ENCODE data around the gene HGF.

The HGF gene

GRCh38 chr7:81690251-81690650 is 79.6 kb downstream of the HGF start:
- ATAC-seq = no peak
- TF ChIP-seq ZNF70 (CRISPR knock-in tag; IDR thresholded peaks at IDR 0.05) (no peak), OSR1 (CRISPR knock-in tag; IDR thresholded peaks at IDR 0.05) (no peak), TCF4 (CRISPR knock-in tag; IDR thresholded peaks at IDR 0.05; ENCODE audit: borderline replicate concordance) (no peak), ZC3H10 (CRISPR knock-in tag; IDR thresholded peaks at IDR 0.05) (no peak), ESRRG (CRISPR knock-in tag; IDR thresholded peaks at IDR 0.05) (no peak), CSDC2 (CRISPR knock-in tag; IDR thresholded peaks at IDR 0.05) (no peak), PPARA (CRISPR knock-in tag; IDR thresholded peaks at IDR 0.05; ENCODE audit: borderline replicate concordance) (no peak), TOX (CRISPR knock-in tag; IDR thresholded peaks at IDR 0.05; ENCODE audit: borderline replicate concordance) (no peak), ARNTL (CRISPR knock-in tag; IDR thresholded peaks at IDR 0.05; ENCODE audit: borderline replicate concordance, low read depth) (no peak), BACH2 (CRISPR knock-in tag; IDR thresholded peaks at IDR 0.05; ENCODE audit: borderline replicate concordance) (no peak), CREB5 (CRISPR knock-in tag; IDR thresholded peaks at IDR 0.05; ENCODE audit: low read depth) (no peak), ZFP30 (CRISPR knock-in tag; IDR thresholded peaks at IDR 0.05) (no peak)
- TF ChIP-seq, protein P1, sequence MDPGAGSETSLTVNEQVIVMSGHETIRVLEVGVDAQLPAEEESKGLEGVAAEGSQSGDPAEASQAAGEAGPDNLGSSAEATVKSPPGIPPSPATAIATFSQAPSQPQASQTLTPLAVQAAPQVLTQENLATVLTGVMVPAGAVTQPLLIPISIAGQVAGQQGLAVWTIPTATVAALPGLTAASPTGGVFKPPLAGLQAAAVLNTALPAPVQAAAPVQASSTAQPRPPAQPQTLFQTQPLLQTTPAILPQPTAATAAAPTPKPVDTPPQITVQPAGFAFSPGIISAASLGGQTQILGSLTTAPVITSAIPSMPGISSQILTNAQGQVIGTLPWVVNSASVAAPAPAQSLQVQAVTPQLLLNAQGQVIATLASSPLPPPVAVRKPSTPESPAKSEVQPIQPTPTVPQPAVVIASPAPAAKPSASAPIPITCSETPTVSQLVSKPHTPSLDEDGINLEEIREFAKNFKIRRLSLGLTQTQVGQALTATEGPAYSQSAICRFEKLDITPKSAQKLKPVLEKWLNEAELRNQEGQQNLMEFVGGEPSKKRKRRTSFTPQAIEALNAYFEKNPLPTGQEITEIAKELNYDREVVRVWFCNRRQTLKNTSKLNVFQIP (CRISPR knock-in tag; IDR thresholded peaks at IDR 0.05; ENCODE audit: borderline replicate concordance, low read depth) = no peak
- TF ChIP-seq, protein P2, sequence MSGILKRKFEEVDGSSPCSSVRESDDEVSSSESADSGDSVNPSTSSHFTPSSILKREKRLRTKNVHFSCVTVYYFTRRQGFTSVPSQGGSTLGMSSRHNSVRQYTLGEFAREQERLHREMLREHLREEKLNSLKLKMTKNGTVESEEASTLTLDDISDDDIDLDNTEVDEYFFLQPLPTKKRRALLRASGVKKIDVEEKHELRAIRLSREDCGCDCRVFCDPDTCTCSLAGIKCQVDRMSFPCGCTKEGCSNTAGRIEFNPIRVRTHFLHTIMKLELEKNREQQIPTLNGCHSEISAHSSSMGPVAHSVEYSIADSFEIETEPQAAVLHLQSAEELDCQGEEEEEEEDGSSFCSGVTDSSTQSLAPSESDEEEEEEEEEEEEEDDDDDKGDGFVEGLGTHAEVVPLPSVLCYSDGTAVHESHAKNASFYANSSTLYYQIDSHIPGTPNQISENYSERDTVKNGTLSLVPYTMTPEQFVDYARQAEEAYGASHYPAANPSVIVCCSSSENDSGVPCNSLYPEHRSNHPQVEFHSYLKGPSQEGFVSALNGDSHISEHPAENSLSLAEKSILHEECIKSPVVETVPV (CRISPR knock-in tag; IDR thresholded peaks at IDR 0.05) = no peak
- TF ChIP-seq, protein P3, sequence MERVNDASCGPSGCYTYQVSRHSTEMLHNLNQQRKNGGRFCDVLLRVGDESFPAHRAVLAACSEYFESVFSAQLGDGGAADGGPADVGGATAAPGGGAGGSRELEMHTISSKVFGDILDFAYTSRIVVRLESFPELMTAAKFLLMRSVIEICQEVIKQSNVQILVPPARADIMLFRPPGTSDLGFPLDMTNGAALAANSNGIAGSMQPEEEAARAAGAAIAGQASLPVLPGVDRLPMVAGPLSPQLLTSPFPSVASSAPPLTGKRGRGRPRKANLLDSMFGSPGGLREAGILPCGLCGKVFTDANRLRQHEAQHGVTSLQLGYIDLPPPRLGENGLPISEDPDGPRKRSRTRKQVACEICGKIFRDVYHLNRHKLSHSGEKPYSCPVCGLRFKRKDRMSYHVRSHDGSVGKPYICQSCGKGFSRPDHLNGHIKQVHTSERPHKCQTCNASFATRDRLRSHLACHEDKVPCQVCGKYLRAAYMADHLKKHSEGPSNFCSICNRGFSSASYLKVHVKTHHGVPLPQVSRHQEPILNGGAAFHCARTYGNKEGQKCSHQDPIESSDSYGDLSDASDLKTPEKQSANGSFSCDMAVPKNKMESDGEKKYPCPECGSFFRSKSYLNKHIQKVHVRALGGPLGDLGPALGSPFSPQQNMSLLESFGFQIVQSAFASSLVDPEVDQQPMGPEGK (CRISPR knock-in tag; IDR thresholded peaks at IDR 0.05; ENCODE audit: borderline replicate concordance) = no peak

DNA sequence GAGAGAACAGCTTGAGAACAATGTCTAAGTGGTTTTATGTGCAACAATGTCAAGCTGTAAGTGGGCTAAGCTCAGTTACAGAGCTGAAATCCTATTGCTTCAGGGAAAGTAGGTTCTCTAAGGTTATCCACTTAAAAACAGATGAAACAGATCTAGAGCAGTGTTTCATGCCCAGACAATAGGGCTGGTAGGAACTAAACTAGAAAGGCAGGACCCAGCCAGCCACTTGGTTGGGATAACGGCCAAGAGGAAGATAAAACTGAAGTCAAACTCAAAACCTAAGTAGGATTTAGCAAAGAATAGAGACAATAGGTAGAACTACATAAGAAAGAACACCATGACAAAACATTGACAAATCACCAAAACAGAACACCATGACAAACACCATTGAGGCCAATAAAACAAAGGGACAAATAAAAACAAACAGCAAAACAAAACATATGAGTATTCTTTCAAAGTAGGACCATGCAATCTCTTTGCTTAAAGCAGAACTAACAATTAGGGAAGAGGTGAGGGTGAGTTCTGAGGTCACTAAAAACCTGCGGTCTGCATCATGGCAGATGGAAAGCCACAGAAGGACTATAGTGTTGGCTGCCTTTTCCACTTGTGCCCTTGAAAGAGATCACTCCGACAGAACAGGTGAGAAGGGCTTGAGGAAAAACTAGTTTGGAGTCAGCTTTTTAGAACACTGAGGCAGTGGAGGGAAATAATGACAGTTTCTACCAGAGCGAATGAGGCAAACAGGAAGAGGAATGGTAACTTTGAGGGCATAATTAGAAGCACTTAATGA is 81.0 kb downstream of the HGF start:
- ATAC-seq = no peak
- TF ChIP-seq GLIS3 (CRISPR knock-in tag; IDR thresholded peaks at IDR 0.05) = no peak
- no peak for TF ChIP-seq ESRRG (CRISPR knock-in tag; IDR thresholded peaks at IDR 0.05)
- no peak for TF ChIP-seq OSR1 (CRISPR knock-in tag; IDR thresholded peaks at IDR 0.05)
- TF ChIP-seq ARNTL (CRISPR knock-in tag; IDR thresholded peaks at IDR 0.05; ENCODE audit: borderline replicate concordance, low read depth) = no peak
- no peak for TF ChIP-seq ZNF565 (CRISPR knock-in tag; conservative IDR thresholded peaks at IDR 0.05; ENCODE audit: low read depth)
- TF ChIP-seq ISL1 (CRISPR knock-in tag; IDR thresholded peaks at IDR 0.05) = no peak

DNA sequence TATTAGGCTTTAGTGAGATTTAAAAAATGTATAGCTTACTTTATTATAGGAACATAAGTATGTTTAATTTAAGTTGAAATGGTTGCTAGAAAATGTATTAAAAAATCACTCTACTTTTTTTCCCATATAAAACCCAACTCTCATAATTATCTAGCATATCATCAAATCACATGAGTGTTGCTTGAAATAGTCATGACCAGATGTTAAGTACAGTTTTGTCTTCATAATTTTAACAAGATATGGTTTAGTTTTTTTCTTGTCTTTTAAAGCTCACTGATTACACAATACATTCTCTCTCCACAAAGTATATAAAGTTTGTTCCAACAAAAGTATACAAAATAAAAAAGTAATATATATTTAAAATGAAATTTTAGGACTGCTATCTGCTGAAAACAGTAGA is 82.8 kb downstream of the HGF start:
- TF ChIP-seq RARB (CRISPR knock-in tag; IDR thresholded peaks at IDR 0.05) (no peak), GLIS3 (CRISPR knock-in tag; IDR thresholded peaks at IDR 0.05) (no peak), TSHZ2 (CRISPR knock-in tag; IDR thresholded peaks at IDR 0.05) (no peak), ISL1 (CRISPR knock-in tag; IDR thresholded peaks at IDR 0.05) (no peak)
- ATAC-seq = no peak

Data from SK-N-SH treated with all-trans-retinoic acid at 6 μM for 48 hours (cell line).